Mesenteric fat pad (tissue), 1 donor: ENCODE measurements around the gene TMEM126B. TPM values are rescaled to one million over a fixed set of nuclear protein-coding genes. Genes with fewer than 3 reads are reported as not detected.
A peak's percentile ranks its signal among the peaks of the same experiment; 100 is the strongest.
"Not testable (repeated sequence)": the region's sequence is repeated elsewhere in the genome, so short reads cannot be mapped to it uniquely, and the experiment has no call there.

Experiments used
- DNase-seq: peaks from one replicate; pipeline ENCODE4 v3.0.0-alpha.2; 2020; ENCODE audit warnings: low spot score
- total RNA-seq: library from RNA; stranded (reverse); fragmentation: NEBNext Ultra II Directional; extraction: Animal tissue kit (Norgen Biotek cat#: 25700); gene quantifications from one replicate; pipeline ENCODE4 v1.2.1, GENCODE V29; 2021
- donor health status: DM: yes; HTN: yes; CAD: no.

Gene TMEM126B
- total RNA-seq, 1 donor from 2014 or later: 44.5 TPM

- DNase-seq: no peak
Observed at GRCh38 chr11:85647078-85647477, 18.7 kb downstream of the TMEM126B start.

DNA sequence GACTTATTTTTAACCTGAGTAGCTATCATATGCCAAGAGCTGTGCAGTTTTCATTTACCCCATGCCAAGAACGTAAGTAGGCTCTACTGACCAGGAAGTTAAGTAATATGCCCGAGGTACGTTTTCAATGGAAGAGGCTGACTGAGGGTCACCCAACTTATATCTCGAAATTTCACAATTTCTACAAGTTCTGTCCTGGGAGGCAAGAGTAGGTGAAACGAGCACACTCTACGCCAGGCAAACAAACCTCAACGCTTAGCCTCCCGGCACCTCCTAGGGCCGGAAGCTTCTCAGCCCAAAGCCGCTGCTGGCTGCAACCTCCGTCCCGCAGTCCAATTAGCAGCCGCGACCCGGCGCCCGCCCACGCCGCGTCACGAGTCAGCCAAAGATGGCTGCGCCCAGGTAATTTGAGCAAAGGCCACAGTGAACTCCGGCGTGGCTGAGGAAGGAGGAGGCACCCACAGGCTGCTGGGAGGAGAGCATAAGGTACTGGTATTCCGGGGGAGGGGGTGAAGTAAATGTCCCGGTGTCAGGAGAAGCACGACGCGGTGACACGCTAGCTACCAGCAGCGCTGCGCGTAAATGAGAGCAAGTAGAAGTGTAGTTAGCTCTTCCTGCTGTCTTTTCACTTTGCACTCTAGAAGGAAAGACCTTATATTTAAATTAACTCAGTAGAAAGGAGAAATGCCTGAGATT is 19.4 kb downstream of the TMEM126B start, which contains the start of gene TMEM126A:
Gene TMEM126A (plus strand): TSS at position 364 of the 696 bp plus-strand sequence. CDS start 2,289 bp downstream, outside the sequence.
- DNase-seq: peak; percentile 97

GRCh38 chr11:85651118-85651517 is 22.7 kb downstream of the TMEM126B start:
- DNase-seq: no peak

DNA sequence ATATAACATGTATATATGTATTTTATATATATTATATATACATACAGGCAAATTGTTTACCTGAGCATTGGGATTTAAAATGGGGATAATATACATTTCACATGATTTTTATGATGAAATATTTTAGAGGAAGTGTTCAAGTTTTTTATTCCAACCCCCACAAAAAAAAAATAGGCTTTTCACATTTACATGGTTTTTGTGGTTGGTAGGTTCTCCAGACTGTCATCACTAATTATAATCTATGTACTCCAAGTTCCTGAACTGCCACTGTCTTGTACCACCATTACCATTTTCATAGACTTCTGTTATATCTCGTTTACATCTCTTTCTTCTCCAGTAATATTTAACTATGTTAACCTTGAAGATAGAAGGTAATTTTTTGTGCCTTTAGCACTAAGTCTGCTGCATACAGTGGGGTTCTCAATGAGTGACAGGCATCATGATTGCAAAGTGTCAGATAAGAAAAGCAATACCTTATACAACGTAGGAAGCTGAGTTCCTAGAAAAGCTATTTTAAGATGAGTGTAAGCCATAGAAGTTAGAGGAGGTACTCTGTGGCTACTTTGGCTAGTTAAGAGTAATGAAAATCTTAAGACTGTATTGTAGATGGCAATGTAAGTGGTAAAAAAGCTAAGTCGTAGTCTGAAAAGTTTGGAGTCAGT is 24.5 kb downstream of the TMEM126B start:
- DNase-seq: no peak

DNA sequence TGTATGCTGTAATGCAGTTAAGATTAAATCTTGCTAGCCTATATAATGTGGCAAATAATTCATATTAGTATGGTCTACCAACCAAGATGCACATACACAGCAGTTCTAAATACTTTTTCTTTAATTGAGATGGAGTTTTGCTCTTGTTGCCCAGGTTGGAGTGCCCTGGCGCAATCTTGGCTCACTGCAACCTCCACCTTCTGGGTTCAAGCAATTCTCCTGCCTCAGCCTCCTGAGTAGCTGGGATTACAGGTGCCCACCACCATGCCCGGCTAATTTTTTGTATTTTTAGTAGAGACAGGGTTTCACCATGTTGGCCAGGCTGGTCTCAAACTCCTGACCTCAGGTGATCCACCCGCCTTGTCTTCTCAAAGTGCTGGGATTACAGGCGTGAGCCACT is 25.9 kb downstream of the TMEM126B start:
- DNase-seq: not testable (repeated sequence)

GRCh38 chr11:85656777-85657176 is 28.4 kb downstream of the TMEM126B start:
- no peak for DNase-seq

- no peak for DNase-seq
Observed at GRCh38 chr11:85658180-85658579, 29.8 kb downstream of the TMEM126B start.

DNA sequence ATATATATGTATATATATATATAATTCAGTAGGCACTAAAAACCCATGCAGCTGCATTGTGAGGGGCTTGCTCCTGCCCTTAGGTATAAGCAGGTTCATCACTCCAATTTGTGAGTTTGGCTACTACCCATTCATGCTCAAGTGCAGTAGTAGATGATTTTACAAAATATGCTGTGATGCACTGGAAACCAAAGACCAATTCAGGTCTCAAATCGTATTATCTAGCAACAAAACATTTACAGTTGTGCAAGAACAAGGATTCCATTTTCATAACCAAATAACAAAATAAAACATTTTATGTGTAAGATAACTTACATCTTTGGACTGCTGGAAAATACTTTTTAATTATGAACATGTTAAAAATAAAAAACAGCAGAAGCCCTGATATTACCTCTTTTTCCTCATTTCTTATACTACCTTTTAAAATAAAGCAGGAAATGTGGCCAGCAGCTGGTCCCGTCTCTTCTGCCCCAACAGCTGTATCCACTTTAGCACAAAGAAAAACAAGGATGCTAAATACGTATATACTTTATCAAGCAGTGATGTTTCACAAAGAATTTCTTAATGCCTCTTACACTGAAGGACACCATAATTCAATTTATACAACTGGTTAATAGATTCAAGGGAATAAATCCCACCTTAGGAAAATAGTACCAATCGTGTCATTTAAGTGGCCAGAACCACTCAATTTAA is 33.7 kb downstream of the TMEM126B start:
- DNase-seq: no peak

DNA sequence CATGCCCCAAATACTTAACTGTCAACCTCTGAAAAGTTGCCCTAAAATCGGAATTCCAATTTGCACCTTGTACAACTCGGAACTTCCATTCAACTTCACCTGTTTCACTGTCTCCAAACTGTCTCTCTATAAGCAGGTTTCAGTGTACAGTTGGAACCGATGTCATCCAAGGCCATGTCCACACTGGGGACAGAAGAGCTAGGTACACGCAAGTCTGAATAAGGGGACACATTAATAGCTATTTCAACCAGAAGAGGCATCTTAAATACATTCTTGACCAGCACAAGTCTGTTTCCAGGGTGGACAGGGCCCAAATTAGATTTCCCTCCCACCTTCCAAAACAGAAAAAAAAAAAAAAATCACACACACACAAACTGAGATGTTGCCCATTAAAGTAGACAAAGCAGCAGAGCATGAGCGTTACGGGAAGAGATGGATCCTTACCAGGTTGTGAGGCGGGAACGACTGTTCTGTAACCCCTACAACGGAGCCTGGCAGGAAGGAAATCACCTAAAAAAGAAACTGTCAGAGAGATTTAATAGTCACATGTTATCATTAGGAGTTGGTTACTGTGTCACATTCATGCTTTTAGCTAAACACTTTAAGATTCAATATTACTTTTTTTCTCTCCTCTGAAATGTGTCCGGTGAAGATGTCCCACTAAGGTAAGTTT is 34.8 kb downstream of the TMEM126B start:
- DNase-seq: no peak

- DNase-seq: peak; percentile 93
Observed at GRCh38 chr11:85663753-85664614, 35.6 kb downstream of the TMEM126B start.

GRCh38 chr11:85664615-85665481 is 36.5 kb downstream of the TMEM126B start, which contains the start of gene CREBZF:
TSS of gene CREBZF (minus strand) at chr11:85665129. CDS start at chr11:85664875, 254 bp downstream.
- DNase-seq: peak; percentile 99

DNA sequence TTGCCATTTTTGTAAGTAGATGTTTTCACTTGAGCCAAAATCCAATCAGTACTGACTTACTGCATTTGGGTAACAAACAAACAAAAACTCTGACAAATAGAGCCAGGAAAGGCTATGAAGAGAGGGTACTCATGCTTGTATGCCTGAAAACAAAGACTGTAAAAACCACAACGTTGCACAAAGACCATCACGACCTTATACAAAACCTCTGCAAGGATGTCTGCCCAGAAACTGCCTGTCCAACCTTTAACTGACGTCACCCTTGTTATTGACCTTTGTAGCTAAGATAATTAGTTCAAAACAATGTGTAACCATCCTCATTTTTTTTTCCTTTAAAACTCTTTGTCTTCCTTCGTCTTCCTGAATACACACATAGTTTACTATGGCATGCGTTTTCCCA is 37.3 kb downstream of the TMEM126B start:
- no peak for DNase-seq

DNA sequence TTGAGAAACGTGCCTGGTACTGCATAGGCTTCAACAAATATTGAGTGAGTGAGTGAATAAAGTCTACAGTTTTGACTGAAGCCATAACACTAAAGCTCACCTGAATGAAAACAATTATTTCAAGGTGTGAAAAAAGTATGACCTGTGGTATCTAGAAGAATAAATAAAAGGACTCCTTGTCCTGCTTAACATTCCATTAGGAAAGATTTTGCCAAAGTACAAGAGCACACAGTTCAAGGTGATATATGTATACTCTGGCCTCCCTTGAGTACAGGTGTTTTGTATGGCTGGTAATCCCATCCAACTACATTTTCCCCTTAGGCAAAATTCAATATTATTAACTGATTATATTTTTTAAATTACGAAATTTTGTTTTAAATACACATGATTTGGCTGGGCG is 38.3 kb downstream of the TMEM126B start:
- no peak for DNase-seq

- no peak for DNase-seq
Observed at GRCh38 chr11:85668157-85668556, 39.8 kb downstream of the TMEM126B start.

- not testable (repeated sequence) for DNase-seq
Observed at GRCh38 chr11:85670949-85671663, 42.7 kb downstream of the TMEM126B start.

GRCh38 chr11:85672105-85672902 is 43.9 kb downstream of the TMEM126B start:
- no peak for DNase-seq

- DNase-seq: no peak
Observed at GRCh38 chr11:85673393-85673792, 45.0 kb downstream of the TMEM126B start.

DNA sequence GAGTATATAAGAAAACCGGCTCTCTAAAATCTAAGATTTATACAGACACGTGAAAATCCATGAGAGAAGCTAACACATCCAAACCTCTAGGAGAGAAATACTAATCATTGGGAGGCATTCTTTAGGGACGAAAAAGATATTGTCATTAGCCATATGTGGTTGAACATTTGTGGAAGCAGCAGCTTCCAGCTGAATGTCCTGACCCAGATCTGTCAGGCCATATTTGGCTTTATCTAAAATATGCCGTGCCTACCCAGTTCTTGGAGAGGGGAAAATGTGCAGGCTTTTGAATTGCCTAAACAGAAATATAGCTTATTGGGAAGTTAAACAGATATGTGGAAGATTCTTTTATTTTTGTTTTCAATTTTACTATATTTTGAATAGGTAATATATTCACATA is 51.2 kb downstream of the TMEM126B start:
- DNase-seq: no peak
